Colonic mucosa (tissue), 4 donors: ENCODE measurements around the gene BRD9. TPM values are rescaled to one million over a fixed set of nuclear protein-coding genes. Genes with fewer than 3 reads are reported as not detected.
"Not testable (repeated sequence)": the region's sequence is repeated elsewhere in the genome, so short reads cannot be mapped to it uniquely, and the experiment has no call there.

Source experiments
- DNase-seq: peaks from one replicate; pipeline ENCODE4 v3.0.0-alpha.2; 2020
- H3K27ac ChIP-seq: fragments of 200-600 bp; one replicate; pipeline ENCODE4 v1.8.0; 2021
- H3K27me3 ChIP-seq: fragments of 200-600 bp; one replicate; pipeline ENCODE4 v1.8.0; 2021
- H3K36me3 ChIP-seq: fragments of 200-600 bp; one replicate; pipeline ENCODE4 v1.8.0; 2021
- H3K4me1 ChIP-seq: fragments of 200-600 bp; one replicate; pipeline ENCODE4 v1.8.0; 2021; ENCODE audit warnings: mild to moderate bottlenecking
- H3K4me3 ChIP-seq: fragments of 200-600 bp; one replicate; pipeline ENCODE4 v1.8.0; 2021
- H3K9ac ChIP-seq, 2 donors: one replicate each; pipeline ENCODE4 v1.7.0; 2013; ENCODE audit warnings: control low read depth in 2 of 2, low read depth in 2 of 2, low read length in 2 of 2
- H3K9me3 ChIP-seq: fragments of 200-600 bp; one replicate; pipeline ENCODE4 v1.8.0; 2021
- intact Hi-C: fragments of 100-400 bp; cut with DNase I; formaldehyde crosslinking; loops from one replicate; pipeline ENCODE4 v1.14.1; 2022
- total RNA-seq, 2 donors: library from RNA; stranded (reverse); fragmentation: NEBNext Ultra II Directional in 1 of 2; extraction: Animal tissue kit (Norgen Biotek cat#: 25700) in 1 of 2; gene quantifications; one replicate each; pipeline ENCODE4 v1.2.1, GENCODE V29; 2021
- TF ChIP-seq, protein P1 (sequence below): fragments of 200-600 bp; IDR thresholded peaks from one replicate; pipeline ENCODE4 v1.8.0; 2022; ENCODE audit warnings: antibody characterized with exemption, mild to moderate bottlenecking
- donor health status: healthy.
- donor health status: DM: no; HTN: no; CAD: no.
- donor health status: DM: no; HTN: no; CAD: no.

BRD9 gene
- total RNA-seq, 2 donors from 2014 or later, result 22.3 to 41.8 TPM

DNA sequence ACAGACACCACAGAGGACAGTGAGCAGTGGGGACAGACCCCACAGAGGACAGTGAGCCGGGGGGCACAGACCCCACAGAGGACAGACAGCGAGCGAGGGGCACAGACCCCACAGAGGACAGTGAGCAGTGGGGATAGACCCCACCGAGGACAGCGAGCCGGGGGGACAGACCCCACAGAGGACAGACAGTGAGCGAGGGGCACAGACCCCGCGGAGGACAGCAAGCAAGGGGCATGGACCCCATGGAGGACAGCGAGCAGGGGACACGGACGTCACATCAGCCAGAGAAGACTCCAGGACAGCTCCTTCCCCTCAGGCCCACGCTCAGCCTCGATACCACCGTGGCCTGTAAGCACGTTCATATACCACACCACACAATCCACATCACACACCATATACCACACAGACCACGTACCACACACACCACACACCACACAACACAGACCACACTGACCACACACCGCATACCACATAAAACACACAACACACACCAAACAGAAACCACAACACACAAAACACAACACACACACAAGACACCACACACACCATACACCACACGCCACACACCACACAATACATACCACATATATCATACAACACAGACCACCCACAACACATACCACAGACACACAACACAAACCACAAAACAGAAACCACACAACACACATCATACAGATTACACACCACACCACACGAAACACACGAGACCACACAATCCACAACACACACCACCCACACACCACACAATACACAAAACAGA, 36.6 kb downstream of the BRD9 start:
- DNase-seq, result no peak
- TF ChIP-seq, protein P1, sequence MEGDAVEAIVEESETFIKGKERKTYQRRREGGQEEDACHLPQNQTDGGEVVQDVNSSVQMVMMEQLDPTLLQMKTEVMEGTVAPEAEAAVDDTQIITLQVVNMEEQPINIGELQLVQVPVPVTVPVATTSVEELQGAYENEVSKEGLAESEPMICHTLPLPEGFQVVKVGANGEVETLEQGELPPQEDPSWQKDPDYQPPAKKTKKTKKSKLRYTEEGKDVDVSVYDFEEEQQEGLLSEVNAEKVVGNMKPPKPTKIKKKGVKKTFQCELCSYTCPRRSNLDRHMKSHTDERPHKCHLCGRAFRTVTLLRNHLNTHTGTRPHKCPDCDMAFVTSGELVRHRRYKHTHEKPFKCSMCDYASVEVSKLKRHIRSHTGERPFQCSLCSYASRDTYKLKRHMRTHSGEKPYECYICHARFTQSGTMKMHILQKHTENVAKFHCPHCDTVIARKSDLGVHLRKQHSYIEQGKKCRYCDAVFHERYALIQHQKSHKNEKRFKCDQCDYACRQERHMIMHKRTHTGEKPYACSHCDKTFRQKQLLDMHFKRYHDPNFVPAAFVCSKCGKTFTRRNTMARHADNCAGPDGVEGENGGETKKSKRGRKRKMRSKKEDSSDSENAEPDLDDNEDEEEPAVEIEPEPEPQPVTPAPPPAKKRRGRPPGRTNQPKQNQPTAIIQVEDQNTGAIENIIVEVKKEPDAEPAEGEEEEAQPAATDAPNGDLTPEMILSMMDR, result no peak

DNA sequence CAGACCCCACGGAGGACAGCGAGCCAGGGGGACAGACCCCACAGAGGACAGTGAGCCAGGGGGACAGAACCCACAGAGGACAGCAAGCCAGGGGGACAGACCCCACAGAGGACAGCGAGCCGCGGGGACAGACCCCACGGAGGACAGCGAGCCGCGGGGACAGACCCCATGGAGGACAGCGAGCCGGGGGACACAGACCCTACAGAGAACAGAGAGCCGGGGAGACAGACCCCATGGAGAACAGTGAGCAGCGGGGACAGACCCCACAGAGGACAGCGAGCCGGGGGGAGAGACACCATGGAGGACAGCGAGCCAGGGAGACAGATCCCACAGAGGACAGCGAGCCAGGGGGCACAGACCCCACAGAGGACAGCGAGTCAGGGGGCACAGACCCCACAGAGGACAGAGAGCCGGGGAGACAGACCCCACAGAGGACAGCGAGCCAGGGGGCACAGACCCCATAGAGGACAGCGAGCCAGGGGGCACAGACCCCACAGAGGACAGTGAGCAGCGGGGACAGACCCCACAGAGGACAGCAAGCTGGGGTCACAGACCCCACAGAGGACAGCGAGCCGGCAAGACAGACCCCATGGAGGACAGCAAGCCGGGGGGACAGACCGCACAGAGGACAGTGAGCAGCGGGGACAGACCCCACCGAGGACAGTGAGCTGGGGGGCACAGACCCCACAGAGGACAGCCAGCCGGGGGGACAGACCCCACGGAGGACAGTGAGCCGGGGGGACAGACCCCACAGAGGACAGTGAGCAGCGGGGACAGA, 37.4 kb downstream of the BRD9 start:
- intact Hi-C loops, result no loop called here
- TF ChIP-seq, protein P1, result no peak
- DNase-seq, result no peak

More for the DNA sequence above, 36.6 kb downstream of the BRD9 start:
- Histone ChIP-seq H3K27ac (no peak overlapping the region), H3K4me3 (no peak overlapping the region), H3K4me1 (no peaks in the 10 kb centered on the region), H3K9me3 (no peaks in the 10 kb centered on the region), H3K36me3 (no peaks in the 10 kb centered on the region), H3K9ac (no peak overlapping the region), H3K27me3 (peaks cover 4% of the 10 kb centered on the region)
- intact Hi-C loops, result no loop called here

DNA sequence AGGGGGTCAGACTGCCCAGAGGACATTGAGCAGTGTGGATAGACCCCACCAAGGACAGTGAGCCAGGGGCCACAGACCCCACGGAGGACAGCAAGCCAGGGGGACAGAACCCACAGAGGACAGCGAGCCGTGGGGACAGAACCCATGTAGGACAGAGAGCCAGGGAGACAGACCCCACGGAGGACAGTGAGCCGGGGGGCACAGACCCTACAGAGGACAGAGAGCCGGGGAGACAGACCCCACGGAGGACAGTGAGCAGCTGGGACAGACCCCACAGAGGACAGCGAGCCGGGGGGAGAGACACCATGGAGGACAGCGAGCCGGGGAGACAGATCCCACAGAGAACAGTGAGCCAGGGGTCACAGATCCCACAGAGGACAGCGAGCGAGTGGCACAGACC, 38.4 kb downstream of the BRD9 start:
- intact Hi-C loops, result no loop called here
- no peak overlapping the region for H3K4me3 ChIP-seq
- H3K36me3 ChIP-seq, result no peaks in the 10 kb centered on the region
- TF ChIP-seq, protein P1, result no peak
- no peaks in the 10 kb centered on the region for H3K9me3 ChIP-seq
- H3K9ac ChIP-seq, result no peak overlapping the region
- H3K4me1 ChIP-seq, result no peaks in the 10 kb centered on the region
- DNase-seq, result no peak
- H3K27me3 ChIP-seq, result peaks cover 12% of the 10 kb centered on the region
- H3K27ac ChIP-seq, result no peak overlapping the region

More for the DNA sequence above, 37.4 kb downstream of the BRD9 start:
- no peak overlapping the region for H3K4me3 ChIP-seq
- no peak overlapping the region for H3K27ac ChIP-seq
- H3K9me3 ChIP-seq, result no peaks in the 10 kb centered on the region
- H3K9ac ChIP-seq, result no peak overlapping the region
- peaks cover 10% of the 10 kb centered on the region for H3K27me3 ChIP-seq
- H3K4me1 ChIP-seq, result no peaks in the 10 kb centered on the region
- H3K36me3 ChIP-seq, result no peaks in the 10 kb centered on the region

DNA sequence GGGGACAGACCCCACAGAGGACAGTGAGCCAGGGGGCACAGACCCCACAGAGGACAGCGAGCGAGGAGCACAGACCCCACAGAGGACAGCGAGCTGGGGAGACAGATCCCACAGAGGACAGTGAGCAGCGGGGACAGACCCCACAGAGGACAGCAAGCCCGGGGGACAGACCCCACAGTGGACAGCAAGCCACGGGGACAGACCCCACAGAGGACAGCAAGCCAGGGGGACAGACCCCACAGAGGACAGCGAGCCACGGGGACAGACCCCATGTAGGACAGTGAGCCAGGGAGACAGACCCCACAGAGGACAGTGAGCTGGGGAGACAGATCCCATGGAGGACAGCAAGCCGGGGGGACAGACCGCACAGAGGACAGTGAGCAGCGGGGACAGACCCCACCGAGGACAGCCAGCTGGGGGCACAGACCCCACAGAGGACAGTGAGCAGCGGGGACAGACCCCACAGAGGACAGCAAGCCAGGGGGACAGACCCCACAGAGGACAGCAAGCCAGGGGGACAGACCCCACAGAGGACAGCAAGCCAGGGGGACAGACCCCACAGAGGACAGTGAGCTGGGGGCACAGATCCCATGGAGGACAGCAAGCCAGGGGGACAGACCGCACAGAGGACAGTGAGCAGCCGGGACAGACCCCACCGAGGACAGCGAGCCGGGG, 39.0 kb downstream of the BRD9 start:
- H3K4me3 ChIP-seq, H3K27ac ChIP-seq, H3K36me3 ChIP-seq, H3K9me3 ChIP-seq, intact Hi-C loops, H3K9ac ChIP-seq, H3K4me1 ChIP-seq, DNase-seq: not testable (repeated sequence)
- peaks cover 12% of the 10 kb centered on the region for H3K27me3 ChIP-seq

DNA sequence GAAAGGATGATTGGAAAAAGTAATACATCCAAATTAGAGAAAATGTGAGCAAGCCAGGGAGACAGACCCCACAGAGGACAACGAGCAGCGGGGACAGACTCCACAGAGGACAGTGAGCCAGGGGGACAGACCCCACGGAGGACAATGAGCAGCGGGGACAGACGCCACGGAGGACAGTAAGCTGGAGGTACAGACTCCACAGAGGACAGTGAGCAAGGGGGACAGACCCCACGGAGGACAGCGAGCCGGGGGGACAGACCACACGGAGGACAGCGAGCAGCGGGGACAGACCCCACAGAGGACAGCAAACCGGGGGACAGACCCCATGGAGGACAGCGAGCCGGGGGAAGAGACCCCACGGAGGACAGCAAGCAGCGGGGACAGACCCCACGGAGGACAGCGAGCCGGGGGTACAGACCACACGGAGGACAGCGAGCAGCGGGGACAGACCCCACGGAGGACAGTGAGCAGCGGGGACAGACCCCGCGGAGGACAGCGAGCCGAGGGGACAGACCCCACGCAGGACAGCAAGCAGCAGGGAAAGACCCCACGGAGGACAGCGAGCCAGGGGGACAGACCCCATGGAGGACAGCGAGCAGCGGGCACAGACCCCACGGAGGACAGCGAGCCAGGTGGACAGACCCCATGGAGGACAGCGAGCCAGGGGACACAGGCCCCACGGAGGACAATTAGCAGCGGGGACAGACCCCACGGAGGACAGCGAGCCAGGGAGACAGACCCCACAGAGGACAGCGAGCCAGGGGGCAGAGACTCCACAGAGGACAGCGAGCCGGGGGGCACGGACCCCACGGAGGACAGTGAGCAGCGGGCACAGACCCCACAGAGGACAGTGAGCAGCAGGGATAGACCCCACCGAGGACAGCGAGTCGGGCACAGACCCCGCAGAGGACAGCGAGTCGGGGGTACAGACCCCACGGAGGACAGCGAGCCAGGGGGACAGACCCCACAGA, 39.9 kb downstream of the BRD9 start:
- DNase-seq, result no peak
- H3K36me3 ChIP-seq, result no peaks in the 10 kb centered on the region
- intact Hi-C loops, result no loop called here
- no peaks in the 10 kb centered on the region for H3K9me3 ChIP-seq
- H3K4me1 ChIP-seq, result no peaks in the 10 kb centered on the region
- H3K27me3 ChIP-seq, result peaks cover 12% of the 10 kb centered on the region
- TF ChIP-seq, protein P1, result no peak
- no peak overlapping the region for H3K9ac ChIP-seq
- H3K27ac ChIP-seq, result no peak overlapping the region
- no peak overlapping the region for H3K4me3 ChIP-seq
